Measurements from ENCODE around the gene MCTP1. TPM values are rescaled to one million over a fixed set of nuclear protein-coding genes. Genes with fewer than 3 reads are reported as not detected.

Gene MCTP1
- total RNA-seq, 1 donor from 2014 or later: 3.7 TPM

DNA sequence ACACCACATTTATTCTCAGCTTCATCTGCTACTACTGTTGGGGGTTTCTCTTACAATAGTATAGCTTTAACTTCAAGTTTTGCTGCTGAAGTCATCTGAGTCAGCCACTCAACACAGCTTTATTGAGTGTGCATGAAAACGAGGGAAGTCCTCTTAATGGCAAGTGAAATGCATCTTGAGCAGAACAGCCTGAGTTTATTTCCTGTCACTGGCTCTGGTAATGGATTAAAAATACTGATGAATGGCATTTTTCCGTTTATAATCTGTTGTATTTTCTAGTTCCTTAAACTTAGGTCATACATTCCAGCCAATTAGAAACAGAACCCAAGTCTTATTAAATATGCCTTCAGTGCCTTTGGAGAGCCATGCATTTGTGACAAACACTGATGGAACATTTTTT lies 427.8 kb downstream of the MCTP1 start:
- H3K27ac ChIP-seq: no peak overlapping the region
- H3K4me3 Mint-ChIP-seq: no peak overlapping the region
- no peak overlapping the region for H3K4me3 ChIP-seq
- H3K4me2 ChIP-seq: no peak overlapping the region
- H3K36me3 ChIP-seq: no peaks in the 10 kb centered on the region
- no peaks in the 10 kb centered on the region for H4K20me1 ChIP-seq (ENCODE audit: low read depth)
- H3K4me1 ChIP-seq: peaks cover 7% of the 10 kb centered on the region
- no peaks in the 10 kb centered on the region for H3K9me3 ChIP-seq (ENCODE audit: low read depth)
- no peaks in the 10 kb centered on the region for H3K36me3 Mint-ChIP-seq
- no peak for TF ChIP-seq EZH2phosphoT487 (IDR thresholded peaks at IDR 0.05)
- TF ChIP-seq EZH2 (IDR thresholded peaks at IDR 0.05): no peak
- TF ChIP-seq, protein P1, sequence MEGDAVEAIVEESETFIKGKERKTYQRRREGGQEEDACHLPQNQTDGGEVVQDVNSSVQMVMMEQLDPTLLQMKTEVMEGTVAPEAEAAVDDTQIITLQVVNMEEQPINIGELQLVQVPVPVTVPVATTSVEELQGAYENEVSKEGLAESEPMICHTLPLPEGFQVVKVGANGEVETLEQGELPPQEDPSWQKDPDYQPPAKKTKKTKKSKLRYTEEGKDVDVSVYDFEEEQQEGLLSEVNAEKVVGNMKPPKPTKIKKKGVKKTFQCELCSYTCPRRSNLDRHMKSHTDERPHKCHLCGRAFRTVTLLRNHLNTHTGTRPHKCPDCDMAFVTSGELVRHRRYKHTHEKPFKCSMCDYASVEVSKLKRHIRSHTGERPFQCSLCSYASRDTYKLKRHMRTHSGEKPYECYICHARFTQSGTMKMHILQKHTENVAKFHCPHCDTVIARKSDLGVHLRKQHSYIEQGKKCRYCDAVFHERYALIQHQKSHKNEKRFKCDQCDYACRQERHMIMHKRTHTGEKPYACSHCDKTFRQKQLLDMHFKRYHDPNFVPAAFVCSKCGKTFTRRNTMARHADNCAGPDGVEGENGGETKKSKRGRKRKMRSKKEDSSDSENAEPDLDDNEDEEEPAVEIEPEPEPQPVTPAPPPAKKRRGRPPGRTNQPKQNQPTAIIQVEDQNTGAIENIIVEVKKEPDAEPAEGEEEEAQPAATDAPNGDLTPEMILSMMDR (IDR thresholded peaks at IDR 0.05): no peak
- H3K79me2 ChIP-seq (ENCODE audit: low read depth): no peaks in the 10 kb centered on the region
- H3K4me1 Mint-ChIP-seq: no peaks in the 10 kb centered on the region
- H3K9ac ChIP-seq: no peak overlapping the region
- no peak for DNase-seq (ENCODE audit: low spot score)
- no peaks in the 10 kb centered on the region for H3K27me3 ChIP-seq
- no peaks in the 10 kb centered on the region for H3K27me3 Mint-ChIP-seq (ENCODE audit: insufficient read depth, low read depth)
- no peak overlapping the region for H2AFZ ChIP-seq (replicated peaks)
- no peaks in the 10 kb centered on the region for H3F3A ChIP-seq (ENCODE audit: low read depth)
- H3K9me3 Mint-ChIP-seq: no peaks in the 10 kb centered on the region
- no peak overlapping the region for H3K27ac Mint-ChIP-seq

DNA sequence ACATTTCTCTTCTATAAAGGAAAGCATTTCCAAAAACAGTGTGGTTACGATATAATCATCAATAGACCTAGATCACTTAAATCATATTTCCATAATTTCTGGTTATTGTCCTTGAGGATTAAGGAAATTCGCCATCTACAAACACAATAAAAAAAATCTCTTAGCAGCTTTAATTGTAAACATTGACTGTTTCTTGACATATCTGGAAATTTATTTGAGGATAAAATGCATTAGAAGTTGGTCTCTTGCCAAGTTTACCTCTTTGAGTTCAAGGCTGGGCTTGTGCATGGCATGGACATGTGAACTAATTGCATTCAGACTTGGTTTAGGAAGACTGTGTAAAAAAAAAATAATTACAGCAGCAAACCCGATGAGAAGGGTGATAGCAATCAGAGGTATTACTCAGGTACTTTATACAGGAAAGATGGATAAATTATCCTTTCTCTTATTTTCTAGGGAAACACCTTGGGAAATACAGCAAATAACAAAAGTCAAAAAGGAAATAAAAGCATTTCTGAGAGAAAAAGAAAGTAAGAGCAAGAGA lies 428.6 kb downstream of the MCTP1 start:
- H3K4me1 ChIP-seq: peaks cover 7% of the 10 kb centered on the region
- no peak overlapping the region for H3K4me3 ChIP-seq
- H3K4me3 Mint-ChIP-seq: no peak overlapping the region
- H3K4me1 Mint-ChIP-seq: no peaks in the 10 kb centered on the region
- DNase-seq (ENCODE audit: low spot score): no peak
- no peaks in the 10 kb centered on the region for H3K27me3 ChIP-seq
- H3K9me3 Mint-ChIP-seq: no peaks in the 10 kb centered on the region
- TF ChIP-seq EZH2phosphoT487 (IDR thresholded peaks at IDR 0.05) (no peak), EZH2 (IDR thresholded peaks at IDR 0.05) (no peak)
- TF ChIP-seq, protein P1 (IDR thresholded peaks at IDR 0.05): no peak
- H3K27me3 Mint-ChIP-seq (ENCODE audit: insufficient read depth, low read depth): no peaks in the 10 kb centered on the region
- no peaks in the 10 kb centered on the region for H3K9me3 ChIP-seq (ENCODE audit: low read depth)
- H3K36me3 ChIP-seq: no peaks in the 10 kb centered on the region
- H4K20me1 ChIP-seq (ENCODE audit: low read depth): no peaks in the 10 kb centered on the region
- H3F3A ChIP-seq (ENCODE audit: low read depth): no peaks in the 10 kb centered on the region
- H3K36me3 Mint-ChIP-seq: no peaks in the 10 kb centered on the region
- H3K79me2 ChIP-seq (ENCODE audit: low read depth): no peaks in the 10 kb centered on the region
- H3K27ac Mint-ChIP-seq: no peak overlapping the region
- no peak overlapping the region for H2AFZ ChIP-seq (replicated peaks)
- H3K9ac ChIP-seq: no peak overlapping the region
- no peak overlapping the region for H3K4me2 ChIP-seq
- H3K27ac ChIP-seq: no peak overlapping the region

DNA sequence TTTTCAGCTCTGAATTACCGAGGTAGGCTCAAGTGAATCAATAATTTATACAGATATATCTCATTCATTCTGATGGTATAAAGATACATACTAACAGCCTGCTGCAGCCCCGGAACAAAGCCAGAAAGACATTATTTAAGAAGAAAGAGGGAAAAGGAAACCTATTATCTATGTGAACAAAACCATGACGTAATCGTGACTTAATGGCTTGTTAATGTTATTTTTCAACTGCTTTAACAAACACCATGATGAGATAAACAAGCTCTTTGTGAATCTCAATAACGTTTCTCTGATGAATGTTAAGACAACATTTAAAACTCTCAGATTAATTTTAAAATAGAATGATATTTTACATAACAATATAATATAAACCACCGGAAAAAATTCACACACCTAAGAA lies 429.4 kb downstream of the MCTP1 start:
- H3K36me3 Mint-ChIP-seq: no peaks in the 10 kb centered on the region
- H3K27ac ChIP-seq: no peak overlapping the region
- H3F3A ChIP-seq (ENCODE audit: low read depth): no peaks in the 10 kb centered on the region
- TF ChIP-seq EZH2 (IDR thresholded peaks at IDR 0.05) (no peak), EZH2phosphoT487 (IDR thresholded peaks at IDR 0.05) (no peak)
- TF ChIP-seq, protein P1 (IDR thresholded peaks at IDR 0.05): no peak
- H3K79me2 ChIP-seq (ENCODE audit: low read depth): no peaks in the 10 kb centered on the region
- no peak overlapping the region for H3K4me3 Mint-ChIP-seq
- H3K27ac Mint-ChIP-seq: no peak overlapping the region
- no peaks in the 10 kb centered on the region for H3K36me3 ChIP-seq
- DNase-seq (ENCODE audit: low spot score): no peak
- peaks cover 7% of the 10 kb centered on the region for H3K4me1 ChIP-seq
- no peak overlapping the region for H3K4me2 ChIP-seq
- no peak overlapping the region for H3K9ac ChIP-seq
- H3K9me3 ChIP-seq (ENCODE audit: low read depth): no peaks in the 10 kb centered on the region
- no peaks in the 10 kb centered on the region for H3K27me3 Mint-ChIP-seq (ENCODE audit: insufficient read depth, low read depth)
- H3K4me3 ChIP-seq: no peak overlapping the region
- H3K9me3 Mint-ChIP-seq: no peaks in the 10 kb centered on the region
- no peak overlapping the region for H2AFZ ChIP-seq (replicated peaks)
- no peaks in the 10 kb centered on the region for H4K20me1 ChIP-seq (ENCODE audit: low read depth)
- peaks cover 1% of the 10 kb centered on the region for H3K4me1 Mint-ChIP-seq
- H3K27me3 ChIP-seq: no peaks in the 10 kb centered on the region

All from neural progenitor cell (in vitro differentiated cells).